EH (cell line): Measurements from ENCODE around the gene IGF1R.
"Not testable (repeated sequence)": the region's sequence is repeated elsewhere in the genome, so short reads cannot be mapped to it uniquely, and the experiment has no call there.

Experiments used
- DNase-seq: peaks from one replicate; pipeline ENCODE4 v3.0.0-alpha.2; 2015; ENCODE audit warnings: low read depth

IGF1R gene

DNA sequence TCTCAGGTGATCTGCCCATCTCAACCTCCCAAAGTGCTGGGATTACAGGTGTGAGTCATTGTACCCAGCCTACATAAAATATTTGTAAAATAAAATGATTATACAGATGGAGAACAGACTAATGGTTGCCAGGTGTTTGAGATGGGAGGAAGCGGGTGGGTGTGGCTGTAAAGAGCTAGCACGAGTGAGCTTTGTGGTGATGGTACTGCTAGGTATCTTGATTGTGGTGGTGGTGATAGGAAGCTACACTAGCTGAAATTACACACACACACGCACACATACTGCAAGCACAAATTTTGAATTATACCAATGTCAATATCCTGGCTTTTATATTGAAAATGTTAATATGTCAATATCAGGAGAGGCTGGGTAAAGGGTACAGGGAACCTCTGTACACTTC is 353.9 kb downstream of the IGF1R start:
- DNase-seq: no peak

DNA sequence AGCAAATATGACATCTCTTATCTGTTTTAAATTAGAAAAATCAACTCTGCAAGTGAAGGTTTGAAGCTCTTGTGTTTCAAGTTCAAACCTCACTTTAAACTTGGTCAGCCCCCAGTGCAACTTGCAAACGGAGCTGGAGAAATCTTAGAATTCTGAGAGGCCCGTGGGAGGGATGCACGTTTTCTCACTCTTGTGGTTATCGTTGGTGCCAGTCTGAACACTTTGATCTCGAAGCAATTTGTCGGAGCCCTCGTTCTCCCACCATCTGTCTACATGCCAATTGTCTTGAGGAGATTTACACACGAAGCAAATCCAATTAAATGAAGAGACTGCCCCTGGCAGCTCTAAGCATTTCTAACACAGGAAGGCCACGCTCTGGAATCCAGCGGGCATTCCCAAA is 355.0 kb downstream of the IGF1R start:
- not testable (repeated sequence) for DNase-seq

GRCh38 chr15:99004998-99005974 is 356.9 kb downstream of the IGF1R start:
- peak; percentile 43 for DNase-seq

- DNase-seq: no peak
These were observed 357.8 kb downstream of the IGF1R start for GRCh38 chr15:99006146-99006545.

DNA sequence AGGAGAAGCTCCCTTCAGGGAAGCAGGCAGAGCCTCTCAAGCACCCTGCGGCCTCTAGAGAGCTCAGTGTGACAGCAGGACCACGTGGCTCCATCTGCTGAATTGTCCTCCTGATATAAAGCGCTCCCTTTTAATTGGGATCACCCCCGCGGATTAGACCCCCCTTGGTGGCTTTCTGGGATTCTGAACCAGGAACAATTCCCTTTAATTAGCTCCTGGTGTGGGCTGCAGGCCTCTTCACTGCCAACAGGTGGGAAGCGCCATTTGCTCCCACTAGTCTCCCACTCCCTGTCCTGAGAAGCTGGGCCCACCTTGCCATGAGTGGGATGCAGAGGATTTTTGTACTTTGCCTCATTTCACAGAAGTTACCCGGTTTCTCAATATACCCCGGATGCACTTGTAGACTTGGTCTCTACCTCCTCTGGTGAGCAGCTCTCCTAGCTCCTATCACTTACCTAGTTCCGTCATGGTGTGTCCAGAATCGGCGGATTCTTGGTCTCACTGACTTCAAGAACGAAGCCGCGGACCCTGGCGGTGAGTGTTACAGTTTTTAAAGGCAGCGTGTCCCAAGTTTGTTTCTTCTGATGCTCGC is 358.7 kb downstream of the IGF1R start:
- DNase-seq: no peak

DNA sequence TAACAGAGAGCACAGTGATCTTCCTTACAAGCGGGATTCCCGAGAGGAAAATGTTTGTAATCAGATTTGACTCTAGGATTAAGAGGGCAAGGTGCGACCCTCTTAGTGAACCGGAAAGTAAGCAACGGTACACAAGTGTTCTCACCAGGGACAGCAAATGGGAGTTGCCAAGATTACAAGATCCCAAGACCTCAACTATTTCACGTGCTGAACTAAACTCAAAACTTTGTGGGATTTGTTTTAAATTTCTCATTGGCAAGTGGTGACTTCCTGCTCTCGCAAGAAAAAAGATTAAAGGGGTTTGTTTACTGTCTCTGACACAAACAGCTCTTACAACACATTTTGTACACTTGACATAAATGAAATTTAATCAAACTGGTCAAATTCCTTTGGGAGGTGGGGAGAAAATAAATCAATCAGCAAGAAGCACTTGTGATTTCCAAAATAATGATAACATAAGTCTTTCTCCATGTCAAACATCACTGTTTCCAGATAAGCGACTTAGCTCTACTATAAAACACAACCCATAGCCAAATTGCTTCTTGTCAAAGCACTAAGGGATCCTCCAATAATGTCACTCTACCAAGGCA is 361.5 kb downstream of the IGF1R start:
- peak; percentile 29 for DNase-seq

DNA sequence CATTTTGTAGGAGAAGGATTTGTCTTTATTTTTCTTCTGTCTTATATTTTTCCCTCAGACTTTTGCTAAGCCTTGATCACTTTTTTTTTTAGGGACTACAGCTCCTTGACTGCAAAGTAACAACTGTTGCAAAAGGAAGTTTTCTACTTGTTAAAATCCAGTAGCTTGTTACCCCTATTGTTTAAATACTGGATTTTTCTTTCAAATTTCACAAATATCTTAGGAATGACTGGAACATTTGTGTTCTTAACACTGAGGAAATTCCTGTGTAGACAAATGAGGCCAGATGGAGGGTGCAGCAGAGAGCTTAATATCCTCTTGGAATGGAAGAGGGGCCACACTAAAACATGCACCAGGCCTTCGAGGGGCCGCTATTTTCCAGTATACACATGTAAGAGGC is 362.4 kb downstream of the IGF1R start:
- DNase-seq: peak; percentile 66
